ENCODE results near the gene MZT2B. TPM values are rescaled to one million over a fixed set of nuclear protein-coding genes. Genes with fewer than 3 reads are reported as not detected.
"Not testable (repeated sequence)": the region's sequence is repeated elsewhere in the genome, so short reads cannot be mapped to it uniquely, and the experiment has no call there.

MZT2B gene
- total and polyA plus RNA-seq, 2 experiments from 2014 or later = 70.9 to 233 TPM

DNA sequence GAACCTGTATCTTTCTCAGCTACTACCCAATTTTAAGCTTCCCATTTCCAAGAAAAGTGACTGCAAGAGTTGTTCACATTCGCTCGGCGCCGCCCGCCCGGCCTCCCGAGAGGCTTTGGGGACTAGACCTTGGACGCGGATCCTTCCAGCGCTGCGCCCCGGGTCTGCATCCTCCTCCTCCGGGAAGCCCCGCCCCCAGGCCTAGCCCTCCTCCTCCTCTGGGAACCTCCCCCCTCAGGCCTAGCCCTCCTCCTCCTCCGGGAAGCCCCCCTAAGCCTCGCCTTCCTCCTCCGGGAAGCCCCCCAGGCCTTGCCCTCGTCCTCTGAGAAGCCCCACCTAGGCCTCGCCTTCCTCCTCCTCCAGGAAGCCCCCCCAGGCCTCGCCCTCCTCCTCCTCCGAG lies 45.9 kb downstream of the MZT2B start:
- H2AFZ ChIP-seq; H3K4me1 ChIP-seq (ENCODE audit: insufficient read depth); H3K36me3 Mint-ChIP-seq (ENCODE audit: low read depth); H3K9me3 Mint-ChIP-seq; H3K4me3 ChIP-seq; H3K4me3 Mint-ChIP-seq; H3K27ac ChIP-seq (ENCODE audit: low read depth); H3K4me1 Mint-ChIP-seq; H3K9me2 ChIP-seq (ENCODE audit: insufficient read depth); H3K79me2 ChIP-seq (replicated peaks; ENCODE audit: insufficient read depth); H4K20me1 ChIP-seq (replicated peaks; ENCODE audit: insufficient read depth); H3F3A ChIP-seq (replicated peaks; ENCODE audit: low read depth); H3K27me3 ChIP-seq (ENCODE audit: insufficient read depth); H3K4me2 ChIP-seq; H3K27me3 Mint-ChIP-seq (ENCODE audit: insufficient read depth, low read depth, poor library complexity); H3K36me3 ChIP-seq (ENCODE audit: insufficient read depth); H3K27ac Mint-ChIP-seq: not testable (repeated sequence)
- DNase-seq (ENCODE audit: low spot score) (peak; percentile 25), ATAC-seq (peak; percentile 38; the same call in 2 of the 3 replicates)

DNA sequence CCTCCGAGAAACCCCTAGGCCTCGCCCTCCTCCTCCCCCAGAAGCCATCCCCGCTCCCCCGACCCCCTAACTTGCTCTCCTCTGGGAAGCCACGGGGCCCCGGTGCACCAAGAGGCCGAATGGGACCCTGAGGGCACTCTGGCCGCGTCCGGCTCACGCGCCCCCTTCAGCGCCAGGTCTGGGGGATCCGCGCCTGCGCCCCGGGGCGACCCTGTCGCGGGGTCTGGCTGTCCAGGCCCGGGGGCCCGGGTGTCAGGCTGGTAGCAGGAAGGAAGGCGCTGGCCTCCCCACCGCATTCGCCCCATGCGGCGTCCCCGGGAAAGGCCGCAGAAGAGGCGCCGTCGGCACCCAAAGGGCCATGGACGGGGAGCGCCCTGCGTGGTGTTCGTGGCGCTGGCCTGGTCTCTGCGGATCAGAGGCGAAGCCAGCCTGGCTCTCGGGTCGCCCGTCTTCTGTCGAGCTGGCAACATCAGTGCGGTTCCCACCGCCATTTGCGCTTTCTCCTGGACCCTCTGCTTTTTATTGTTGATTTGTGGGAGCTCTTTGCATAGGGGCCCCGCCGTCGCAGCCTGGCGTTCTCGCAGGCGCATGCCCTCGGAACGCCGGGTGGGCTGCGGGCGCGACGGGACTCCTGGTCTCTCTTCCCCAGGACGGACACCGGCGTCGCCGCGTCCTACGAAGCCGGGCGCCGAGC lies 46.6 kb downstream of the MZT2B start:
- H3K4me1 Mint-ChIP-seq; H3K27me3 Mint-ChIP-seq (ENCODE audit: insufficient read depth, low read depth, poor library complexity); DNase-seq (ENCODE audit: low spot score); H3K4me3 Mint-ChIP-seq; H2AFZ ChIP-seq; H3K9me2 ChIP-seq (ENCODE audit: insufficient read depth); H3K9me3 Mint-ChIP-seq; H3K4me1 ChIP-seq (ENCODE audit: insufficient read depth); H4K20me1 ChIP-seq (replicated peaks; ENCODE audit: insufficient read depth); H3K36me3 ChIP-seq (ENCODE audit: insufficient read depth); H3F3A ChIP-seq (replicated peaks; ENCODE audit: low read depth); ATAC-seq; H3K79me2 ChIP-seq (replicated peaks; ENCODE audit: insufficient read depth); H3K36me3 Mint-ChIP-seq (ENCODE audit: low read depth); H3K4me2 ChIP-seq; H3K27ac Mint-ChIP-seq; H3K27ac ChIP-seq (ENCODE audit: low read depth); H3K27me3 ChIP-seq (ENCODE audit: insufficient read depth); H3K4me3 ChIP-seq: not testable (repeated sequence)

DNA sequence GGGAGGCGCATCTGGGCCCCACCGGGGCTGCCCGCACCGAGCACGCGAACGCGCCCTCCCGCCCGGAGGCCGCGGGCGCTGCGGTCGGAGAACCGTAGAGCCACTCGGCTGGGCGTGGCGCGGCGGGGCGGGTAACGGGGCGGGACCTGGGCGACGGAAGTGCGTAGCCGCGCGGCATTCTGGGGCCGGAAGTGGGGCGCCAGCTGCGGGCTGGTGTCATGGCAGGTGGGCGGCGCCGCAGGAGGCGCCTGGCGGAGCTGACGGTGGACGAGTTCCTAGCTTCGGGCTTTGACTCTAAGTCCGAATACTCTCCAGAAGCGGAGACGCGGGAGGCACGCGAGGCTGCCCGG lies 47.1 kb downstream of the MZT2B start:
- H3K36me3 ChIP-seq (ENCODE audit: insufficient read depth); H3K27ac ChIP-seq (ENCODE audit: low read depth); H3K79me2 ChIP-seq (replicated peaks; ENCODE audit: insufficient read depth); H3K4me3 ChIP-seq; H3K4me1 ChIP-seq (ENCODE audit: insufficient read depth); H3K36me3 Mint-ChIP-seq (ENCODE audit: low read depth); H3K27me3 Mint-ChIP-seq (ENCODE audit: insufficient read depth, low read depth, poor library complexity); H3K27ac Mint-ChIP-seq; H4K20me1 ChIP-seq (replicated peaks; ENCODE audit: insufficient read depth); H3K4me1 Mint-ChIP-seq; H3F3A ChIP-seq (replicated peaks; ENCODE audit: low read depth); H3K4me3 Mint-ChIP-seq; H3K9me2 ChIP-seq (ENCODE audit: insufficient read depth); H2AFZ ChIP-seq; H3K27me3 ChIP-seq (ENCODE audit: insufficient read depth); H3K9me3 Mint-ChIP-seq; H3K4me2 ChIP-seq: not testable (repeated sequence)
- peak; percentile 64 for DNase-seq (ENCODE audit: low spot score)
- peak; percentile 65 for ATAC-seq

- ATAC-seq; H2AFZ ChIP-seq; H3K27me3 Mint-ChIP-seq (ENCODE audit: insufficient read depth, low read depth, poor library complexity); H4K20me1 ChIP-seq (replicated peaks; ENCODE audit: insufficient read depth); H3K4me3 ChIP-seq; H3K79me2 ChIP-seq (replicated peaks; ENCODE audit: insufficient read depth); H3F3A ChIP-seq (replicated peaks; ENCODE audit: low read depth); H3K4me1 ChIP-seq (ENCODE audit: insufficient read depth); H3K36me3 ChIP-seq (ENCODE audit: insufficient read depth); DNase-seq (ENCODE audit: low spot score); H3K9me2 ChIP-seq (ENCODE audit: insufficient read depth); H3K4me1 Mint-ChIP-seq; H3K27ac ChIP-seq (ENCODE audit: low read depth); H3K36me3 Mint-ChIP-seq (ENCODE audit: low read depth); H3K27ac Mint-ChIP-seq; H3K4me3 Mint-ChIP-seq; H3K9me3 Mint-ChIP-seq; H3K4me2 ChIP-seq; H3K27me3 ChIP-seq (ENCODE audit: insufficient read depth): not testable (repeated sequence)
Measured at GRCh38 chr2:130230376-130230775, 48.3 kb downstream of the MZT2B start.

DNA sequence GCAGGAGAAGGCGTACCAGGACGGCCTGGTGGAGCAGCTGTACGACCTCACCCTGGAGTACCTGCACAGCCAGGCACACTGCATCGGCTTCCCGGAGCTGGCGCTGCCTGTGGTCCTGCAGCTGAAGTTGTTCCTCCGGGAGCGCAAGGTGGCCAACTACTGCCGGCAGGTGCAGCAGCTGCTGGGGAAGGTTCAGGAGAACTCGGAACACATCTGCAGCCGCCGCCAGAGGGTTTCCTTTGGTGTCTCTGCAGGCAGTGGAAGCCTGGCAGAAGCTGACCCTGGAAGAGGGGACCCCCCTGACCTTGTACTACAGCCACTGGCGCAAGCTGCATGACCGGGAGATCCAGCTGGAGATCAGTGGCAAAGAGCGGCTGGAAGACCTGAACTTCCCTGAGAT lies 48.8 kb downstream of the MZT2B start:
- not testable (repeated sequence) for H3K27ac Mint-ChIP-seq; H3K9me3 Mint-ChIP-seq; H3K36me3 ChIP-seq (ENCODE audit: insufficient read depth); H2AFZ ChIP-seq; H3K4me3 Mint-ChIP-seq; H4K20me1 ChIP-seq (replicated peaks; ENCODE audit: insufficient read depth); H3K4me1 ChIP-seq (ENCODE audit: insufficient read depth); H3K4me3 ChIP-seq; DNase-seq (ENCODE audit: low spot score); H3F3A ChIP-seq (replicated peaks; ENCODE audit: low read depth); H3K4me1 Mint-ChIP-seq; H3K27ac ChIP-seq (ENCODE audit: low read depth); H3K79me2 ChIP-seq (replicated peaks; ENCODE audit: insufficient read depth); H3K9me2 ChIP-seq (ENCODE audit: insufficient read depth); H3K27me3 ChIP-seq (ENCODE audit: insufficient read depth); ATAC-seq; H3K4me2 ChIP-seq; H3K36me3 Mint-ChIP-seq (ENCODE audit: low read depth); H3K27me3 Mint-ChIP-seq (ENCODE audit: insufficient read depth, low read depth, poor library complexity)

Measured in GM23338 (cell line).